ENCODE data around the gene LIPC.
A peak's percentile ranks its signal among the peaks of the same experiment; 100 is the strongest.

The LIPC gene

DNA sequence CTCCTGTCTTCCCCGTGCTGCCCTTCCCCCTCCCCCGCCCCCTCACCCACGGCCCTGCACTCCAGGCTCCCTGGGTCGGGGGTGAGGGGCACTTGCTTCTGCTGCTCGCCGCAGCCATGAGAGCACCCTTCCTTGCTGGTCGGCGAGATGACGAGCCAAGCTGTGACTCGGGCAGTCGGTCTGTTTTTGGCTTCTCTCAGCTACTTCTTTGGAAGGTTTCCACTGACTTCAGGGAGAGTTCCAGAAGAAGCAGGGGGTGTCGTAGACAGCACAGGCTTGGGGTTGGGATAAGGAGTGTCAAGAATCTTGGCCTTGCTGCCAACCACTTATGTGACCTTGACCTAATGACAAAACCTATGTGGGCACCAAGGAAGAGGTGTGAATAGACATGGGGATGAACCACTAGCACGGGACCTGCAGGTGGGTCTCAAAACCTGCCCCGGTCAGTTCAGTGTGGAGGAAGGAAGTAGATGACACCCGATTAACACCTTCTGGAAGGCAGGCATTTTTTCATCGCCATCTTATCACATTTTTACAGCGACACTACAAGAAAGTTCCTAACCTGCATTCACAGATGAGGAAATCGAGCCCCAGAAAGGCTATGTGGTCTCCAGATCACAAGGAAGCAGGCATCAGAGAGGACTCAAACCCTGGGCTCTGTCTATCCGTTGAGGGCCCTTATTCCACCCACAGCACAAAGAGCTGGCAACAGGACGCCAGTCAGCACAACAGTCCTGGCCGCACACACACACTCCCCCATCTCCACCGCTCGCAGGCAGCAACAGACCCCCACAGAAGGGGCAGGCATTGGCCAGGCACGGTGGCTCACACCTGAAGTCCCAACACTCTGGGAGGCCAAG is 120.9 kb downstream of the LIPC start:
- Histone ChIP-seq H3K79me2 (ENCODE audit: low read length) (no peaks in the 10 kb centered on the region), H3K9me2 (replicated peaks; ENCODE audit: insufficient read depth, low read length) (no peaks in the 10 kb centered on the region), H3K9me3 (replicated peaks; ENCODE audit: insufficient read depth, low read length) (no peaks in the 10 kb centered on the region), H3K4me1 (ENCODE audit: low read length) (0 out of 2 replicates have a peak, but pooled peaks cover 7% of the 10 kb centered on the region), H3K4me3 (ENCODE audit: low read length) (no peak overlapping the region), H3F3A (ENCODE audit: insufficient read depth, low read length) (no peaks in the 10 kb centered on the region), H3K27ac (ENCODE audit: low read length) (no peak overlapping the region), H3K9ac (ENCODE audit: low read length) (no peak overlapping the region), H2AFZ (ENCODE audit: low read length) (no peak overlapping the region), H3K4me2 (ENCODE audit: low read depth, low read length) (no peak overlapping the region), H3K27me3 (replicated peaks; ENCODE audit: insufficient read depth, low read length) (peaks cover 5% of the 10 kb centered on the region; the same call in 1 of the 2 replicates), H4K20me1 (ENCODE audit: insufficient read depth, low read length) (no peaks in the 10 kb centered on the region), H3K36me3 (replicated peaks; ENCODE audit: insufficient read depth, low read length) (no peaks in the 10 kb centered on the region)
- TF ChIP-seq EZH2 (optimal IDR thresholded peaks at IDR 0.05; ENCODE audit: low read depth, low read length), result no peak
- no peak for TF ChIP-seq EZH2phosphoT487 (IDR thresholded peaks at IDR 0.05; ENCODE audit: low read length)
- TF ChIP-seq, protein P1, sequence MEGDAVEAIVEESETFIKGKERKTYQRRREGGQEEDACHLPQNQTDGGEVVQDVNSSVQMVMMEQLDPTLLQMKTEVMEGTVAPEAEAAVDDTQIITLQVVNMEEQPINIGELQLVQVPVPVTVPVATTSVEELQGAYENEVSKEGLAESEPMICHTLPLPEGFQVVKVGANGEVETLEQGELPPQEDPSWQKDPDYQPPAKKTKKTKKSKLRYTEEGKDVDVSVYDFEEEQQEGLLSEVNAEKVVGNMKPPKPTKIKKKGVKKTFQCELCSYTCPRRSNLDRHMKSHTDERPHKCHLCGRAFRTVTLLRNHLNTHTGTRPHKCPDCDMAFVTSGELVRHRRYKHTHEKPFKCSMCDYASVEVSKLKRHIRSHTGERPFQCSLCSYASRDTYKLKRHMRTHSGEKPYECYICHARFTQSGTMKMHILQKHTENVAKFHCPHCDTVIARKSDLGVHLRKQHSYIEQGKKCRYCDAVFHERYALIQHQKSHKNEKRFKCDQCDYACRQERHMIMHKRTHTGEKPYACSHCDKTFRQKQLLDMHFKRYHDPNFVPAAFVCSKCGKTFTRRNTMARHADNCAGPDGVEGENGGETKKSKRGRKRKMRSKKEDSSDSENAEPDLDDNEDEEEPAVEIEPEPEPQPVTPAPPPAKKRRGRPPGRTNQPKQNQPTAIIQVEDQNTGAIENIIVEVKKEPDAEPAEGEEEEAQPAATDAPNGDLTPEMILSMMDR (IDR thresholded peaks at IDR 0.05; ENCODE audit: low read length), result no peak
- DNase-seq, result no peak

DNA sequence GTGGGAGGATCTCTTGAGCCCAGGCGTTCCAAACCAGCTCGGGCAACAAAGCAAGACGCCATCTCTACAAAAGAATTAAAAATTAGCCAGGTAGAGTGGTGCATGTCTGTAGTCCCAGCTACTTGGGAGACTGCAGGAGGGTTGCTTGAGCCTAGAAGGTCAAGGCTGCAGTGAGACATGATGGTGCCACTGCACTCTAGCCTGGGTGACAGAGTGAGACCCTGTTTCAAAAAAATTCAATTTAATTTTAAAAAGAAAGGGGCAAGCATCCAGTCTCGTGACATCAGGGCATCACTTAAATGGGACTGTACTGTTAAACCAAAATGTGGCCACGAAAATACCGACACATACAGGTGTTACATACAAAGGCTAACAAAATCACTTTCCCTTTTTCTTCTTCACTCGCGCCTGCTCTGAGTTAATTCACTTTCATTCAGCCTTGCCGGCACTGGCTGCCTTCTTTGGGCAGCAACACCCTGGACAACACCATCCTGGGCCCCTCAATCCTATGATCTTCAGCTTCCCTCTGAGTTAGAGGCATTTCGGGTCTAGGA is 121.7 kb downstream of the LIPC start:
- 0 out of 2 replicates have a peak, but pooled peaks cover 7% of the 10 kb centered on the region for H3K4me1 ChIP-seq (ENCODE audit: low read length)
- no peak overlapping the region for H3K9ac ChIP-seq (ENCODE audit: low read length)
- H3K36me3 ChIP-seq (replicated peaks; ENCODE audit: insufficient read depth, low read length), result no peaks in the 10 kb centered on the region
- H3K79me2 ChIP-seq (ENCODE audit: low read length), result no peaks in the 10 kb centered on the region
- no peak overlapping the region for H3K4me3 ChIP-seq (ENCODE audit: low read length)
- no peak overlapping the region for H3K27ac ChIP-seq (ENCODE audit: low read length)
- DNase-seq, result peak; percentile 29
- no peaks in the 10 kb centered on the region for H3K9me3 ChIP-seq (replicated peaks; ENCODE audit: insufficient read depth, low read length)
- H3F3A ChIP-seq (ENCODE audit: insufficient read depth, low read length), result no peaks in the 10 kb centered on the region
- no peaks in the 10 kb centered on the region for H4K20me1 ChIP-seq (ENCODE audit: insufficient read depth, low read length)
- H3K27me3 ChIP-seq (replicated peaks; ENCODE audit: insufficient read depth, low read length), result peaks cover 5% of the 10 kb centered on the region; the same call in 1 of the 2 replicates
- H3K4me2 ChIP-seq (ENCODE audit: low read depth, low read length), result no peak overlapping the region
- H3K9me2 ChIP-seq (replicated peaks; ENCODE audit: insufficient read depth, low read length), result no peaks in the 10 kb centered on the region
- no peak for TF ChIP-seq EZH2phosphoT487 (IDR thresholded peaks at IDR 0.05; ENCODE audit: low read length)
- no peak for TF ChIP-seq EZH2 (optimal IDR thresholded peaks at IDR 0.05; ENCODE audit: low read depth, low read length)
- no peak overlapping the region for H2AFZ ChIP-seq (ENCODE audit: low read length)

GRCh38 chr15:58554758-58555157 is 123.0 kb downstream of the LIPC start:
- Histone ChIP-seq H4K20me1 (ENCODE audit: insufficient read depth, low read length) (no peaks in the 10 kb centered on the region), H3K9me2 (replicated peaks; ENCODE audit: insufficient read depth, low read length) (no peaks in the 10 kb centered on the region), H3K9ac (ENCODE audit: low read length) (no peak overlapping the region), H3K27ac (ENCODE audit: low read length) (no peak overlapping the region), H3F3A (ENCODE audit: insufficient read depth, low read length) (no peaks in the 10 kb centered on the region), H2AFZ (ENCODE audit: low read length) (no peak overlapping the region), H3K4me1 (ENCODE audit: low read length) (0 out of 2 replicates have a peak, but pooled peaks cover 7% of the 10 kb centered on the region), H3K36me3 (replicated peaks; ENCODE audit: insufficient read depth, low read length) (no peaks in the 10 kb centered on the region), H3K79me2 (ENCODE audit: low read length) (no peaks in the 10 kb centered on the region), H3K4me2 (ENCODE audit: low read depth, low read length) (no peak overlapping the region), H3K27me3 (replicated peaks; ENCODE audit: insufficient read depth, low read length) (peaks cover 5% of the 10 kb centered on the region; the same call in 1 of the 2 replicates), H3K4me3 (ENCODE audit: low read length) (no peak overlapping the region), H3K9me3 (replicated peaks; ENCODE audit: insufficient read depth, low read length) (no peaks in the 10 kb centered on the region)
- no peak for TF ChIP-seq EZH2phosphoT487 (IDR thresholded peaks at IDR 0.05; ENCODE audit: low read length)
- no peak for TF ChIP-seq EZH2 (optimal IDR thresholded peaks at IDR 0.05; ENCODE audit: low read depth, low read length)
- TF ChIP-seq, protein P1 (IDR thresholded peaks at IDR 0.05; ENCODE audit: low read length), result no peak
- no peak for DNase-seq
